ENCODE measurements around the gene FCF1. TPM values are rescaled to one million over a fixed set of nuclear protein-coding genes. Genes with fewer than 3 reads are reported as not detected.

Gene FCF1
- total and polyA plus RNA-seq, 2 experiments from 2014 or later, result 30.3 to 58.7 TPM

DNA sequence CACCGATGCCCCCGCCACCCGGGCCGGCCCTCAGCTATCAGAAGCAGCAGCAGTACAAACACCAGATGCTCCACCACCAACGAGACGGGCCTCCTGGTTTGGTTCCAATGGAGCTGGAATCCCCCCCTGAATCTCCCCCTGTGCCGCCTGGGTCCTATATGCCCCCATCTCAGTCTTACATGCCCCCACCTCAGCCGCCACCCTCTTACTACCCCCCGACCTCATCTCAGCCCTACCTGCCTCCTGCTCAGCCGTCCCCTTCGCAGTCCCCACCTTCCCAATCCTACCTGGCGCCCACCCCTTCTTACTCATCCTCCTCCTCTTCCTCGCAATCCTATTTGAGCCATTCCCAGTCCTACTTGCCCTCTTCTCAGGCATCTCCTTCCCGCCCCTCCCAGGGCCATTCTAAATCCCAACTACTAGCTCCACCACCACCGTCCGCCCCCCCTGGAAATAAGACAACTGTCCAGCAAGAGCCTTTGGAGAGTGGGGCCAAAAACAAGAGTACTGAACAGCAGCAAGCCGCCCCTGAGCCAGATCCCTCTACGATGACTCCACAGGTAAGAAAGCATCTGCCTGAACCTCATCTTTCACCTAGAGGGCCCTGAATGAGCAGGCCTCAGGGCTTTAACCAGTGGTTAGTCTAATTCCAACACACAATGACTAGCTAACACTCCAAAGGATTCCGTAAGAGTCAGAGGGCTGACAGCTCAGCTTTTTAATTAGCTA, 51.0 kb downstream of the FCF1 start (continued):
- TF ChIP-seq, protein P1, sequence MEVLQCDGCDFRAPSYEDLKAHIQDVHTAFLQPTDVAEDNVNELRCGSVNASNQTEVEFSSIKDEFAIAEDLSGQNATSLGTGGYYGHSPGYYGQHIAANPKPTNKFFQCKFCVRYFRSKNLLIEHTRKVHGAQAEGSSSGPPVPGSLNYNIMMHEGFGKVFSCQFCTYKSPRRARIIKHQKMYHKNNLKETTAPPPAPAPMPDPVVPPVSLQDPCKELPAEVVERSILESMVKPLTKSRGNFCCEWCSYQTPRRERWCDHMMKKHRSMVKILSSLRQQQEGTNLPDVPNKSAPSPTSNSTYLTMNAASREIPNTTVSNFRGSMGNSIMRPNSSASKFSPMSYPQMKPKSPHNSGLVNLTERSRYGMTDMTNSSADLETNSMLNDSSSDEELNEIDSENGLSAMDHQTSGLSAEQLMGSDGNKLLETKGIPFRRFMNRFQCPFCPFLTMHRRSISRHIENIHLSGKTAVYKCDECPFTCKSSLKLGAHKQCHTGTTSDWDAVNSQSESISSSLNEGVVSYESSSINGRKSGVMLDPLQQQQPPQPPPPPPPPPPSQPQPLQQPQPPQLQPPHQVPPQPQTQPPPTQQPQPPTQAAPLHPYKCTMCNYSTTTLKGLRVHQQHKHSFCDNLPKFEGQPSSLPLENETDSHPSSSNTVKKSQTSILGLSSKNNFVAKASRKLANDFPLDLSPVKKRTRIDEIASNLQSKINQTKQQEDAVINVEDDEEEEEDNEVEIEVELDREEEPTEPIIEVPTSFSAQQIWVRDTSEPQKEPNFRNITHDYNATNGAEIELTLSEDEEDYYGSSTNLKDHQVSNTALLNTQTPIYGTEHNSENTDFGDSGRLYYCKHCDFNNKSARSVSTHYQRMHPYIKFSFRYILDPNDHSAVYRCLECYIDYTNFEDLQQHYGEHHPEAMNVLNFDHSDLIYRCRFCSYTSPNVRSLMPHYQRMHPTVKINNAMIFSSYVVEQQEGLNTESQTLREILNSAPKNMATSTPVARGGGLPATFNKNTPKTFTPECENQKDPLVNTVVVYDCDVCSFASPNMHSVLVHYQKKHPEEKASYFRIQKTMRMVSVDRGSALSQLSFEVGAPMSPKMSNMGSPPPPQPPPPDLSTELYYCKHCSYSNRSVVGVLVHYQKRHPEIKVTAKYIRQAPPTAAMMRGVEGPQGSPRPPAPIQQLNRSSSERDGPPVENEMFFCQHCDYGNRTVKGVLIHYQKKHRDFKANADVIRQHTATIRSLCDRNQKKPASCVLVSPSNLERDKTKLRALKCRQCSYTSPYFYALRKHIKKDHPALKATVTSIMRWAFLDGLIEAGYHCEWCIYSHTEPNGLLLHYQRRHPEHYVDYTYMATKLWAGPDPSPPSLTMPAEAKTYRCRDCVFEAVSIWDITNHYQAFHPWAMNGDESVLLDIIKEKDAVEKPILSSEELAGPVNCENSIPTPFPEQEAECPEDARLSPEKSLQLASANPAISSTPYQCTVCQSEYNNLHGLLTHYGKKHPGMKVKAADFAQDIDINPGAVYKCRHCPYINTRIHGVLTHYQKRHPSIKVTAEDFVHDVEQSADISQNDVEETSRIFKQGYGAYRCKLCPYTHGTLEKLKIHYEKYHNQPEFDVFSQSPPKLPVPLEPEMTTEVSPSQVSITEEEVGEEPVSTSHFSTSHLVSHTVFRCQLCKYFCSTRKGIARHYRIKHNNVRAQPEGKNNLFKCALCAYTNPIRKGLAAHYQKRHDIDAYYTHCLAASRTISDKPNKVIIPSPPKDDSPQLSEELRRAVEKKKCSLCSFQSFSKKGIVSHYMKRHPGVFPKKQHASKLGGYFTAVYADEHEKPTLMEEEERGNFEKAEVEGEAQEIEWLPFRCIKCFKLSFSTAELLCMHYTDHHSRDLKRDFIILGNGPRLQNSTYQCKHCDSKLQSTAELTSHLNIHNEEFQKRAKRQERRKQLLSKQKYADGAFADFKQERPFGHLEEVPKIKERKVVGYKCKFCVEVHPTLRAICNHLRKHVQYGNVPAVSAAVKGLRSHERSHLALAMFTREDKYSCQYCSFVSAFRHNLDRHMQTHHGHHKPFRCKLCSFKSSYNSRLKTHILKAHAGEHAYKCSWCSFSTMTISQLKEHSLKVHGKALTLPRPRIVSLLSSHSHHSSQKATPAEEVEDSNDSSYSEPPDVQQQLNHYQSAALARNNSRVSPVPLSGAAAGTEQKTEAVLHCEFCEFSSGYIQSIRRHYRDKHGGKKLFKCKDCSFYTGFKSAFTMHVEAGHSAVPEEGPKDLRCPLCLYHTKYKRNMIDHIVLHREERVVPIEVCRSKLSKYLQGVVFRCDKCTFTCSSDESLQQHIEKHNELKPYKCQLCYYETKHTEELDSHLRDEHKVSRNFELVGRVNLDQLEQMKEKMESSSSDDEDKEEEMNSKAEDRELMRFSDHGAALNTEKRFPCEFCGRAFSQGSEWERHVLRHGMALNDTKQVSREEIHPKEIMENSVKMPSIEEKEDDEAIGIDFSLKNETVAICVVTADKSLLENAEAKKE (CRISPR knock-in tag; IDR thresholded peaks at IDR 0.05), result no peak
- no peak for TF ChIP-seq ZNF114 (CRISPR knock-in tag; IDR thresholded peaks at IDR 0.05)
- no peak for TF ChIP-seq CREB1 (CRISPR knock-in tag; IDR thresholded peaks at IDR 0.05; ENCODE audit: low read depth)
- TF ChIP-seq POLR2AphosphoS5 (IDR thresholded peaks at IDR 0.05; ENCODE audit: low read depth), result no peak
- no peak for TF ChIP-seq STAT1 (IDR thresholded peaks at IDR 0.05; ENCODE audit: unreplicated experiment)

DNA sequence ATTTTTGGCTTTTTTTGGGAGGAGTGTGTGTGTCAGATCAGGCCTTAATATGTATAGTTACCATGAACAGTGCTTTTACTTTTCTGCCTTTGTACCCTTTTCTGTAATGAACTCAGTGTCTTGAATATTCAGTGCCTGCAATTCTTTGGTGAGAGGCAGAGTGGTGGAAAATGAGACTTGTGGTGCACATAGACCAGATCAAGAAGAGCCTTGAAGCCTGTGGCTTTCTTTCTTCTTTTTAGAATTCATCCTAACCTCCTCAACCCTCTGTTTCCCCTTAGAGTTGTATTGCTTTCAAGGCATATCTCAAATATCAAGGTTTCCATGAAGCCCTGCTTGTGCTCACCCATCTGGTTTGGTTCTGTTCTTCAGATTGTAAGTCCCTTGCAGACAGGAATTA, 52.8 kb downstream of the FCF1 start:
- Histone ChIP-seq H3K9me2 (ENCODE audit: insufficient read depth) (no peaks in the 10 kb centered on the region), H3F3A (replicated peaks; ENCODE audit: low read depth) (no peaks in the 10 kb centered on the region), H3K27me3 (ENCODE audit: insufficient read depth) (no peaks in the 10 kb centered on the region), H3K36me3 (ENCODE audit: insufficient read depth) (no peaks in the 10 kb centered on the region), H3K79me2 (replicated peaks; ENCODE audit: insufficient read depth) (peaks cover 74% of the 10 kb centered on the region), H3K4me3 (peak overlapping the region; percentile 87), H3K27ac (ENCODE audit: low read depth) (no peak overlapping the region), H3K4me1 (ENCODE audit: insufficient read depth) (peaks cover 13% of the 10 kb centered on the region), H3K4me2 (peak overlapping the region; percentile 97), H2AFZ (no peak overlapping the region), H4K20me1 (replicated peaks; ENCODE audit: insufficient read depth) (peaks cover 38% of the 10 kb centered on the region)
- H3K27ac Mint-ChIP-seq, result 0 out of 2 replicates have a peak overlapping the region, but pooled peaks have one; percentile 2
- H3K4me1 Mint-ChIP-seq, result peaks cover 40% of the 10 kb centered on the region
- peaks cover 12% of the 10 kb centered on the region for H3K36me3 Mint-ChIP-seq (ENCODE audit: low read depth)
- H3K9me3 Mint-ChIP-seq, result no peaks in the 10 kb centered on the region
- no peak for ATAC-seq
- H3K27me3 Mint-ChIP-seq (ENCODE audit: insufficient read depth, low read depth, poor library complexity), result peaks cover 5% of the 10 kb centered on the region
- no peak for DNase-seq (ENCODE audit: low spot score)
- H3K4me3 Mint-ChIP-seq, result peak overlapping the region; percentile 99
- TF ChIP-seq, protein P2, sequence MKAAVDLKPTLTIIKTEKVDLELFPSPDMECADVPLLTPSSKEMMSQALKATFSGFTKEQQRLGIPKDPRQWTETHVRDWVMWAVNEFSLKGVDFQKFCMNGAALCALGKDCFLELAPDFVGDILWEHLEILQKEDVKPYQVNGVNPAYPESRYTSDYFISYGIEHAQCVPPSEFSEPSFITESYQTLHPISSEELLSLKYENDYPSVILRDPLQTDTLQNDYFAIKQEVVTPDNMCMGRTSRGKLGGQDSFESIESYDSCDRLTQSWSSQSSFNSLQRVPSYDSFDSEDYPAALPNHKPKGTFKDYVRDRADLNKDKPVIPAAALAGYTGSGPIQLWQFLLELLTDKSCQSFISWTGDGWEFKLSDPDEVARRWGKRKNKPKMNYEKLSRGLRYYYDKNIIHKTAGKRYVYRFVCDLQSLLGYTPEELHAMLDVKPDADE (IDR thresholded peaks at IDR 0.05), result no peak
- no peak for TF ChIP-seq ZNF331 (CRISPR knock-in tag; IDR thresholded peaks at IDR 0.05; ENCODE audit: low read depth)
- no peak for TF ChIP-seq POLR2AphosphoS5 (IDR thresholded peaks at IDR 0.05; ENCODE audit: low read depth)
- no peak for TF ChIP-seq EZH2phosphoT487 (IDR thresholded peaks at IDR 0.05; ENCODE audit: unreplicated experiment)
- TF ChIP-seq, protein P3, sequence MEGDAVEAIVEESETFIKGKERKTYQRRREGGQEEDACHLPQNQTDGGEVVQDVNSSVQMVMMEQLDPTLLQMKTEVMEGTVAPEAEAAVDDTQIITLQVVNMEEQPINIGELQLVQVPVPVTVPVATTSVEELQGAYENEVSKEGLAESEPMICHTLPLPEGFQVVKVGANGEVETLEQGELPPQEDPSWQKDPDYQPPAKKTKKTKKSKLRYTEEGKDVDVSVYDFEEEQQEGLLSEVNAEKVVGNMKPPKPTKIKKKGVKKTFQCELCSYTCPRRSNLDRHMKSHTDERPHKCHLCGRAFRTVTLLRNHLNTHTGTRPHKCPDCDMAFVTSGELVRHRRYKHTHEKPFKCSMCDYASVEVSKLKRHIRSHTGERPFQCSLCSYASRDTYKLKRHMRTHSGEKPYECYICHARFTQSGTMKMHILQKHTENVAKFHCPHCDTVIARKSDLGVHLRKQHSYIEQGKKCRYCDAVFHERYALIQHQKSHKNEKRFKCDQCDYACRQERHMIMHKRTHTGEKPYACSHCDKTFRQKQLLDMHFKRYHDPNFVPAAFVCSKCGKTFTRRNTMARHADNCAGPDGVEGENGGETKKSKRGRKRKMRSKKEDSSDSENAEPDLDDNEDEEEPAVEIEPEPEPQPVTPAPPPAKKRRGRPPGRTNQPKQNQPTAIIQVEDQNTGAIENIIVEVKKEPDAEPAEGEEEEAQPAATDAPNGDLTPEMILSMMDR (conservative IDR thresholded peaks at IDR 0.05; ENCODE audit: low read depth in 2 of 2), result no peak
- no peak for TF ChIP-seq EZH2 (IDR thresholded peaks at IDR 0.05; ENCODE audit: low read depth, unreplicated experiment)
- TF ChIP-seq ZNF114 (CRISPR knock-in tag; IDR thresholded peaks at IDR 0.05), result no peak
- TF ChIP-seq STAT1 (IDR thresholded peaks at IDR 0.05; ENCODE audit: unreplicated experiment), result no peak
